Stomach (tissue), 4 donors: ENCODE data around the gene CASP1.
"Not testable (repeated sequence)": the region's sequence is repeated elsewhere in the genome, so short reads cannot be mapped to it uniquely, and the experiment has no call there.

Experiments
- CTCF ChIP-seq, 7 experiments: fragments of 450-650 bp in 4 of 7; fragments of 200-600 bp in 3 of 7; sonication (generic) in 3 of 7; IDR thresholded peaks; one replicate each; pipeline ENCODE4 v1.5.1; 2016 to 2019; ENCODE audit warnings: antibody characterized with exemption in 7 of 7, control low read depth in 2 of 7, mild to moderate bottlenecking in 1 of 7
- POLR2A ChIP-seq, 4 donors: fragments of 450-650 bp; IDR thresholded peaks; one replicate each; pipeline ENCODE4 v1.6.1; 2016; ENCODE audit warnings: antibody characterized with exemption in 4 of 4, control low read depth in 2 of 4, mild to moderate bottlenecking in 1 of 4, moderate library complexity in 1 of 4

GRCh38 chr11:105072080-105072479 lies 37.1 kb upstream of the CASP1 start:
- not testable (repeated sequence) for TF ChIP-seq CTCF, POLR2A (IDR thresholded peaks at IDR 0.05)
